Measurements from ENCODE around the gene RAP2A.

Gene RAP2A

GRCh38 chr13:97408938-97409337, 25.0 kb upstream of the RAP2A start:
- Histone ChIP-seq H3K27me3 (replicated peaks; ENCODE audit: control insufficient read depth, insufficient read depth, low read length) (no peaks in the 10 kb centered on the region), H3K36me3 (ENCODE audit: control insufficient read depth, insufficient read depth, low read length) (no peaks in the 10 kb centered on the region), H3K4me3 (replicated peaks; ENCODE audit: low read depth, low read length) (no peak overlapping the region)
- TF ChIP-seq, protein P1, sequence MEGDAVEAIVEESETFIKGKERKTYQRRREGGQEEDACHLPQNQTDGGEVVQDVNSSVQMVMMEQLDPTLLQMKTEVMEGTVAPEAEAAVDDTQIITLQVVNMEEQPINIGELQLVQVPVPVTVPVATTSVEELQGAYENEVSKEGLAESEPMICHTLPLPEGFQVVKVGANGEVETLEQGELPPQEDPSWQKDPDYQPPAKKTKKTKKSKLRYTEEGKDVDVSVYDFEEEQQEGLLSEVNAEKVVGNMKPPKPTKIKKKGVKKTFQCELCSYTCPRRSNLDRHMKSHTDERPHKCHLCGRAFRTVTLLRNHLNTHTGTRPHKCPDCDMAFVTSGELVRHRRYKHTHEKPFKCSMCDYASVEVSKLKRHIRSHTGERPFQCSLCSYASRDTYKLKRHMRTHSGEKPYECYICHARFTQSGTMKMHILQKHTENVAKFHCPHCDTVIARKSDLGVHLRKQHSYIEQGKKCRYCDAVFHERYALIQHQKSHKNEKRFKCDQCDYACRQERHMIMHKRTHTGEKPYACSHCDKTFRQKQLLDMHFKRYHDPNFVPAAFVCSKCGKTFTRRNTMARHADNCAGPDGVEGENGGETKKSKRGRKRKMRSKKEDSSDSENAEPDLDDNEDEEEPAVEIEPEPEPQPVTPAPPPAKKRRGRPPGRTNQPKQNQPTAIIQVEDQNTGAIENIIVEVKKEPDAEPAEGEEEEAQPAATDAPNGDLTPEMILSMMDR (IDR thresholded peaks at IDR 0.05; ENCODE audit: insufficient read depth, low read length, poor library complexity, severe bottlenecking): no peak
- DNase-seq (ENCODE audit: extremely low read depth, insufficient read length): no peak

- TF ChIP-seq, protein P1 (IDR thresholded peaks at IDR 0.05; ENCODE audit: insufficient read depth, low read length, poor library complexity, severe bottlenecking): no peak
- H3K4me3 ChIP-seq (replicated peaks; ENCODE audit: low read depth, low read length): no peak overlapping the region
- H3K36me3 ChIP-seq (ENCODE audit: control insufficient read depth, insufficient read depth, low read length): no peaks in the 10 kb centered on the region
- H3K27me3 ChIP-seq (replicated peaks; ENCODE audit: control insufficient read depth, insufficient read depth, low read length): no peaks in the 10 kb centered on the region
- no peak for DNase-seq (ENCODE audit: extremely low read depth, insufficient read length)
Measured at GRCh38 chr13:97411984-97412383, 22.0 kb upstream of the RAP2A start.

GRCh38 chr13:97413694-97414093, 20.3 kb upstream of the RAP2A start:
- TF ChIP-seq, protein P1 (IDR thresholded peaks at IDR 0.05; ENCODE audit: insufficient read depth, low read length, poor library complexity, severe bottlenecking): no peak

DNA sequence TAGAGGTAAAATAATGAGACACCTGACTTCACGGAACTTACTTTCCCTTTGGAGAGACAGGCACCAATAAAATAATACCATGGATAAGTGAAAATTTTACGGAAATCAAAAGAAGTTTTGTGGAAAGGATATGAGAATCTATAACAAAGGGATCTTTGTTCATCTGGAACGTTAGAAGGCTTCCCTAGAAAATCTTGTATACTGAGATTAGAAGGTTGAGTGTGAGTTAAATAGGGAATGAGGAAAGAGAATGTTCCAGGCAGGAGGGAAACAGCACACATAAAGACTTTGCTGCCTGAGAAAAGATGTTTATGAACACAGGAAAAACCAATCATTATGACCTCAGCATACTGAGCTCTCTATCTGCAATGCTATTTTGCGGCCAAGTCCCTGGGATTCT, 19.6 kb upstream of the RAP2A start:
- Histone ChIP-seq H3K4me3 (replicated peaks; ENCODE audit: low read depth, low read length) (no peak overlapping the region), H3K27me3 (replicated peaks; ENCODE audit: control insufficient read depth, insufficient read depth, low read length) (no peaks in the 10 kb centered on the region), H3K36me3 (ENCODE audit: control insufficient read depth, insufficient read depth, low read length) (no peaks in the 10 kb centered on the region)
- no peak for DNase-seq (ENCODE audit: extremely low read depth, insufficient read length)
- TF ChIP-seq, protein P1 (IDR thresholded peaks at IDR 0.05; ENCODE audit: insufficient read depth, low read length, poor library complexity, severe bottlenecking): no peak

More at GRCh38 chr13:97413694-97414093, 20.3 kb upstream of the RAP2A start:
- H3K36me3 ChIP-seq (ENCODE audit: control insufficient read depth, insufficient read depth, low read length): no peaks in the 10 kb centered on the region
- no peaks in the 10 kb centered on the region for H3K27me3 ChIP-seq (replicated peaks; ENCODE audit: control insufficient read depth, insufficient read depth, low read length)
- H3K4me3 ChIP-seq (replicated peaks; ENCODE audit: low read depth, low read length): no peak overlapping the region
- no peak for DNase-seq (ENCODE audit: extremely low read depth, insufficient read length)

- H3K27me3 ChIP-seq (replicated peaks; ENCODE audit: control insufficient read depth, insufficient read depth, low read length): no peaks in the 10 kb centered on the region
- TF ChIP-seq, protein P1 (IDR thresholded peaks at IDR 0.05; ENCODE audit: insufficient read depth, low read length, poor library complexity, severe bottlenecking): no peak
- no peaks in the 10 kb centered on the region for H3K36me3 ChIP-seq (ENCODE audit: control insufficient read depth, insufficient read depth, low read length)
- no peak overlapping the region for H3K4me3 ChIP-seq (replicated peaks; ENCODE audit: low read depth, low read length)
- DNase-seq (ENCODE audit: extremely low read depth, insufficient read length): no peak
Measured at GRCh38 chr13:97417698-97418097, 16.3 kb upstream of the RAP2A start.
